H1 (cell line): ENCODE results near the gene PLCB2. TPM values are rescaled to one million over a fixed set of nuclear protein-coding genes. Genes with fewer than 3 reads are reported as not detected.

Source experiments
- CTCF ChIA-PET: fragments of 300-600 bp; sonication (Branson Sonifier 250); formaldehyde crosslinking; loops from one replicate; lab custom pipeline; 2021; ENCODE audit not compliant: partially characterized antibody; lab: Charles Lee
- POLR2A ChIA-PET: fragments of 300-600 bp; sonication (Branson Sonifier 250); formaldehyde crosslinking; loops from one replicate; lab custom pipeline; 2021; ENCODE audit warnings: inconsistent platforms; ENCODE audit not compliant: partially characterized antibody; lab: Charles Lee
- DNase-seq, 2 experiments: peaks; one replicate each; pipeline versions ENCODE4 v3.0.0 to v3.0.0-alpha.2; 2010 to 2022; ENCODE audit warnings: low spot score in 2 of 2, low read depth in 1 of 2, mixed read lengths in 1 of 2
- FAIRE-seq: peaks from 2 replicates; lab custom pipeline; 2011; peaks lifted over from hg19 to GRCh38; lab: Jason Lieb, UNC
- H2AFZ ChIP-seq: 2 replicates; pipeline ENCODE4 v1.8.1; 2012; ENCODE audit warnings: low read length, inconsistent platforms
- H2AK5ac ChIP-seq: 2 replicates; pipeline ENCODE4 v1.6.1; 2013; ENCODE audit warnings: low read depth, low read length
- H2BK120ac ChIP-seq: replicated peaks from 2 replicates; pipeline ENCODE3; 2013; ENCODE audit warnings: low read depth, low read length, inconsistent platforms
- H2BK12ac ChIP-seq: 2 replicates; pipeline ENCODE4 v1.6.1; 2013; ENCODE audit warnings: low read depth, low read length
- H2BK15ac ChIP-seq: 2 replicates; pipeline ENCODE4 v1.6.1; 2013; ENCODE audit warnings: low read length
- H2BK20ac ChIP-seq: 2 replicates; pipeline ENCODE4 v1.6.1; 2013; ENCODE audit warnings: low read length
- H2BK5ac ChIP-seq: 2 replicates; pipeline ENCODE4 v1.6.1; 2013; ENCODE audit warnings: low read depth, low read length
- H3K14ac ChIP-seq: 2 replicates; pipeline ENCODE4 v1.6.1; 2013; ENCODE audit warnings: inconsistent platforms; ENCODE audit not compliant: insufficient read length
- H3K18ac ChIP-seq: 2 replicates; pipeline ENCODE4 v1.6.1; 2013; ENCODE audit warnings: low read length; ENCODE audit errors: extremely low read depth
- H3K23ac ChIP-seq: 2 replicates; pipeline ENCODE4 v1.6.1; 2013; ENCODE audit warnings: inconsistent platforms; ENCODE audit not compliant: insufficient read length
- H3K23me2 ChIP-seq: 2 replicates; pipeline ENCODE4 v1.6.1; 2013; ENCODE audit warnings: low read depth, low read length
- H3K27ac ChIP-seq: 2 replicates; pipeline ENCODE4 v1.6.1; 2011; ENCODE audit warnings: low read depth, low read length, inconsistent platforms
- H3K27me3 ChIP-seq, 4 experiments: replicated peaks in 1 of 4; 1 replicate in 1 of 4; 2 replicates in 3 of 4; pipeline versions ENCODE4 v1.6.1 to v1.8.1; 2011 to 2013; ENCODE audit warnings: low read length in 3 of 4, mild to moderate bottlenecking in 3 of 4, inconsistent platforms in 2 of 4, mixed read lengths in 2 of 4, moderate library complexity in 1 of 4; ENCODE audit not compliant: control insufficient read depth in 3 of 4, insufficient read depth in 3 of 4; ENCODE audit errors: extremely low read depth in 1 of 4
- H3K36me3 ChIP-seq, 4 experiments: 2 replicates each; pipeline versions ENCODE4 v1.6.1 to v1.8.1; 2011 to 2013; ENCODE audit warnings: mild to moderate bottlenecking in 4 of 4, low read length in 3 of 4, moderate library complexity in 2 of 4, control low read depth in 1 of 4, inconsistent platforms in 1 of 4; ENCODE audit not compliant: insufficient read depth in 4 of 4, control insufficient read depth in 2 of 4
- H3K4ac ChIP-seq: replicated peaks from 2 replicates; pipeline ENCODE3; 2013; ENCODE audit warnings: low read length, low read depth, mixed read lengths, inconsistent platforms; ENCODE audit not compliant: insufficient read length
- H3K4me1 ChIP-seq, 4 experiments: replicated peaks in 1 of 4; 1 replicate in 1 of 4; 2 replicates in 3 of 4; pipeline versions ENCODE4 v1.6.1 to v1.8.1; 2011 to 2013; ENCODE audit warnings: low read length in 3 of 4, inconsistent platforms in 2 of 4, mixed read lengths in 1 of 4; ENCODE audit not compliant: insufficient read depth in 4 of 4, control insufficient read depth in 3 of 4
- H3K4me2 ChIP-seq, 2 experiments: 2 replicates each; pipeline versions ENCODE4 v1.6.1 to v1.8.1; 2011 to 2013; ENCODE audit warnings: low read depth in 2 of 2, low read length in 2 of 2, control low read depth in 1 of 2, inconsistent platforms in 1 of 2, mild to moderate bottlenecking in 1 of 2; ENCODE audit not compliant: insufficient read depth in 1 of 2
- H3K4me3 ChIP-seq, 4 experiments: fragments of 200-600, 300-600 bp in 1 of 4; sonication (generic), shearing (Covaris generic), sonication (Bioruptor Twin) in 1 of 4; 2 replicates each; pipeline versions ENCODE4 v1.5.1 to v1.8.1; 2011 to 2016; ENCODE audit warnings: low read length in 4 of 4, low read depth in 3 of 4, control low read depth in 2 of 4, inconsistent platforms in 2 of 4, mild to moderate bottlenecking in 2 of 4, mixed read lengths in 1 of 4, moderate library complexity in 1 of 4; ENCODE audit not compliant: insufficient read depth in 2 of 4; ENCODE audit errors: extremely low read depth in 1 of 4
- H3K56ac ChIP-seq: replicated peaks from 2 replicates; pipeline ENCODE3; 2013; ENCODE audit warnings: low read depth, mild to moderate bottlenecking, mixed read lengths, low read length, inconsistent platforms; ENCODE audit not compliant: insufficient read length
- H3K79me1 ChIP-seq: 2 replicates; pipeline ENCODE4 v1.6.1; 2013; ENCODE audit warnings: low read depth, low read length, control low read depth
- H3K79me2 ChIP-seq, 2 experiments: 2 replicates each; pipeline versions ENCODE4 v1.6.1 to v1.8.1; 2012 to 2013; ENCODE audit warnings: low read length in 2 of 2, mild to moderate bottlenecking in 2 of 2, inconsistent platforms in 1 of 2; ENCODE audit not compliant: insufficient read depth in 2 of 2, control insufficient read depth in 1 of 2
- H3K9ac ChIP-seq, 4 experiments: replicated peaks in 1 of 4; 1 replicate in 1 of 4; 2 replicates in 3 of 4; pipeline versions ENCODE4 v1.6.1 to v1.8.1; 2011 to 2013; ENCODE audit warnings: low read depth in 3 of 4, low read length in 3 of 4, control low read depth in 2 of 4, mild to moderate bottlenecking in 2 of 4, moderate library complexity in 2 of 4, inconsistent platforms in 1 of 4; ENCODE audit errors: extremely low read depth in 1 of 4
- H3K9me3 ChIP-seq, 2 experiments: 2 replicates each; pipeline versions ENCODE4 v1.6.1 to v1.8.1; 2012 to 2013; ENCODE audit warnings: mild to moderate bottlenecking in 2 of 2, moderate library complexity in 2 of 2, control low read depth in 1 of 2, inconsistent platforms in 1 of 2, low read depth in 1 of 2, low read length in 1 of 2, mixed read lengths in 1 of 2; ENCODE audit not compliant: insufficient read depth in 2 of 2
- H4K20me1 ChIP-seq, 2 experiments: replicated peaks in 1 of 2; 2 replicates each; pipeline versions ENCODE3 to v1.8.1; 2011 to 2013; ENCODE audit warnings: inconsistent platforms in 2 of 2, low read length in 2 of 2, mild to moderate bottlenecking in 1 of 2; ENCODE audit not compliant: insufficient read depth in 2 of 2, control insufficient read depth in 1 of 2
- H4K5ac ChIP-seq: 2 replicates; pipeline ENCODE4 v1.6.1; 2013; ENCODE audit warnings: low read length, low read depth, mixed read lengths, inconsistent platforms; ENCODE audit not compliant: insufficient read length
- H4K8ac ChIP-seq: 2 replicates; pipeline ENCODE4 v1.8.0; 2013; ENCODE audit warnings: mild to moderate bottlenecking, moderate library complexity, low read length, inconsistent platforms; ENCODE audit not compliant: insufficient read depth; ENCODE audit errors: extremely low read depth
- H4K91ac ChIP-seq: replicated peaks from 2 replicates; pipeline ENCODE3; 2013; ENCODE audit warnings: low read length, mixed read lengths, inconsistent platforms; ENCODE audit not compliant: insufficient read length
- BCL11A ChIP-seq, 2 experiments: IDR thresholded peaks; one replicate each; pipeline ENCODE4 v1.6.1; 2011; ENCODE audit warnings: low read depth in 2 of 2, low read length in 2 of 2, mild to moderate bottlenecking in 2 of 2
- EZH2 ChIP-seq: fragments of 200-600 bp; sonication (generic); IDR thresholded peaks from 2 replicates; pipeline ENCODE4 v1.7.1; 2012; ENCODE audit warnings: low read depth, mild to moderate bottlenecking, moderate library complexity, low read length, inconsistent platforms; ENCODE audit not compliant: severe bottlenecking
- KDM1A ChIP-seq: fragments of 200-600, 300-600 bp; sonication (generic); IDR thresholded peaks from 2 replicates; pipeline ENCODE4 v1.7.1; 2016; ENCODE audit warnings: mild to moderate bottlenecking, low read length, borderline replicate concordance
- WGBS, 2 experiments: shearing (Covaris generic) in 1 of 2; methylation state at CpG; one replicate each; pipeline versions ENCODE4 v1.1.6 to v1.1.7; 2013 to 2015; ENCODE audit warnings: low lambda C conversion rate in 2 of 2, mixed read lengths in 2 of 2, inconsistent platforms in 1 of 2, low coverage in 1 of 2, missing lambda C conversion rate in 1 of 2; ENCODE audit not compliant: insufficient replicate concordance in 2 of 2, insufficient coverage in 1 of 2, insufficient read length in 1 of 2; ENCODE audit errors: extremely low coverage in 1 of 2, missing lambda C conversion rate in 1 of 2; 5-methylcytosine and 5-hydroxymethylcytosine counted together
- polyA plus RNA-seq, 7 experiments: library from polyadenylated mRNA; depleted of rRNA in 3 of 7; stranded (reverse) in 5 of 7; unstranded in 2 of 7; fragments of >200 nt in 5 of 7; fragments of 200-250 nt in 2 of 7; gene quantifications; 1 replicate in 5 of 7; 2 replicates in 1 of 7; 4 replicates in 1 of 7; pipeline versions ENCODE4 v1.2.1 to v1.2.3, GENCODE V29; 2011 to 2013; ENCODE audit warnings: missing spikeins in 2 of 7, mixed read lengths in 2 of 7
- total RNA-seq: library from RNA; stranded (reverse); fragmentation: NEBNext Ultra II Directional; extraction: Animal tissue kit (Norgen Biotek cat#: 25700); gene quantifications from 2 replicates; pipeline ENCODE4 v1.2.1, GENCODE V29; 2021

PLCB2 gene
- total and polyA plus RNA-seq, 2 of the 8 experiments (the other 6 are each of a cell fraction or from before 2014, with no cell fraction given), result 7.2 to 8.4 TPM

GRCh38 chr15:40275523-40275922, 32.2 kb downstream of the PLCB2 start:
- ChIA-PET POLR2A (interaction anchor here (1.0 to 2.0 kb wide), 5 partner anchors 23 to 91 kb away, joined by 3 to 7 read pairs (median 5); partner anchors contain the start of gene PAK6), CTCF (interaction anchor here (0.6 to 27.9 kb wide), 15 partner anchors 9 to 248 kb away, joined by 3 to 1340 read pairs (median 32); partner anchors contain the start of genes ANKRD63, BMF, CCDC9B and INAFM2)
- peaks cover 0 to 8% (median 4%) of the 10 kb centered on the region in 4 experiments; a peak in 6 of 7 replicates for H3K4me1 ChIP-seq
- no peak overlapping the region for H2BK12ac ChIP-seq
- no peak overlapping the region for H3K18ac ChIP-seq
- no peak overlapping the region for H2BK120ac ChIP-seq
- FAIRE-seq, result no peak
- H3K27me3 ChIP-seq, result peaks cover 2 to 17% (median 9%) of the 10 kb centered on the region in 4 experiments; a peak in 6 of 7 replicates
- H3K56ac ChIP-seq, result no peak overlapping the region
- H3K27ac ChIP-seq, result no peak overlapping the region
- no peak overlapping the region for H2AK5ac ChIP-seq
- H3K4ac ChIP-seq, result no peak overlapping the region
- no peak overlapping the region for H4K8ac ChIP-seq
- H3K79me2 ChIP-seq, result no peaks in the 10 kb centered on the region
- H3K9ac ChIP-seq, result no peak overlapping the region
- H3K9me3 ChIP-seq, result no peaks in the 10 kb centered on the region
- H4K20me1 ChIP-seq, result no peaks in the 10 kb centered on the region
- H2BK15ac ChIP-seq, result no peak overlapping the region
- no peaks in the 10 kb centered on the region for H3K79me1 ChIP-seq
- H2AFZ ChIP-seq, result no peak overlapping the region
- no peak overlapping the region for H4K5ac ChIP-seq
- WGBS, 2 experiments, result 83% methylated on average over 5 of the region's 5 CpGs; no CpG with 5 or more reads in 1 of the 2 experiments
- no peaks in the 10 kb centered on the region for H3K23me2 ChIP-seq
- H4K91ac ChIP-seq, result no peak overlapping the region
- H3K4me2 ChIP-seq, result no peak overlapping the region
- no peak overlapping the region for H2BK20ac ChIP-seq
- no peak overlapping the region for H3K4me3 ChIP-seq
- DNase-seq, result no peak
- H3K14ac ChIP-seq, result no peak overlapping the region
- H2BK5ac ChIP-seq, result no peak overlapping the region
- H3K23ac ChIP-seq, result no peak overlapping the region
- no peaks in the 10 kb centered on the region for H3K36me3 ChIP-seq
- TF ChIP-seq BCL11A (IDR thresholded peaks at IDR 0.05; ENCODE audit: low read depth in 2 of 2, low read length in 2 of 2) (no peak), EZH2 (no peak), KDM1A (peak; percentile 63; the same call in 1 of the 2 replicates)
